WTC11 (cell line): ENCODE results near the gene SLC29A1. TPM values are rescaled to one million over a fixed set of nuclear protein-coding genes. Genes with fewer than 3 reads are reported as not detected.

ENCODE experiments used
- ATAC-seq: fragments of 200-7000 bp; cut with Tn5 transposase; 2 replicates; pipeline ENCODE4 v1.10.0; 2021; ENCODE audit warnings: mild to moderate bottlenecking, moderate library complexity
- CTCF ChIA-PET: fragments of 300-600 bp; sonication (Branson Sonifier 250); formaldehyde crosslinking; loops from one replicate; lab custom pipeline; 2021; ENCODE audit warnings: antibody characterized with exemption; lab: Charles Lee
- POLR2A ChIA-PET: fragments of 350-600 bp; sonication (Branson Sonifier 250); formaldehyde crosslinking; loops from one replicate; lab custom pipeline; 2021; ENCODE audit warnings: antibody characterized with exemption; lab: Charles Lee
- DNase-seq: peaks from one replicate; pipeline ENCODE4 v3.0.0; 2021; ENCODE audit warnings: low spot score
- H3K27ac Mint-ChIP-seq: 2 replicates; pipeline ENCODE4 v1.8.0; 2021; ENCODE audit warnings: mixed read lengths
- H3K27me3 Mint-ChIP-seq: 2 replicates; pipeline ENCODE4 v1.8.0; 2021; ENCODE audit warnings: low read depth, mild to moderate bottlenecking, moderate library complexity, mixed read lengths
- H3K36me3 Mint-ChIP-seq: 2 replicates; pipeline ENCODE4 v1.8.0; 2021; ENCODE audit warnings: mixed read lengths
- H3K4me1 Mint-ChIP-seq: 2 replicates; pipeline ENCODE4 v1.8.0; 2022; ENCODE audit warnings: mixed read lengths
- H3K4me3 Mint-ChIP-seq: 2 replicates; pipeline ENCODE4 v1.8.0; 2021; ENCODE audit warnings: mild to moderate bottlenecking, moderate library complexity, mixed read lengths
- H3K9me3 Mint-ChIP-seq: 2 replicates; pipeline ENCODE4 v1.8.0; 2021; ENCODE audit warnings: mixed read lengths
- ESRRA ChIP-seq: sonication (generic); formaldehyde crosslinking; IDR thresholded peaks from 2 replicates; pipeline ENCODE4 v1.8.1; 2022; ENCODE audit warnings: mild to moderate bottlenecking, missing genetic modification reagents, borderline replicate concordance
- ETV6 ChIP-seq: sonication (generic); formaldehyde crosslinking; IDR thresholded peaks from 2 replicates; pipeline ENCODE4 v1.8.1; 2022; ENCODE audit warnings: mild to moderate bottlenecking, missing genetic modification reagents
- FOXP4 ChIP-seq: sonication (generic); formaldehyde crosslinking; IDR thresholded peaks from 2 replicates; pipeline ENCODE4 v1.8.0; 2022; ENCODE audit warnings: mild to moderate bottlenecking, missing genetic modification reagents
- IRF2 ChIP-seq: sonication (generic); formaldehyde crosslinking; IDR thresholded peaks from 2 replicates; pipeline ENCODE4 v1.8.0; 2022; ENCODE audit warnings: low read depth, missing genetic modification reagents, borderline replicate concordance
- JAZF1 ChIP-seq: fragments of 250-450 bp; sonication (Bioruptor Pico); IDR thresholded peaks from 2 replicates; pipeline ENCODE4 v1.9.0; 2021; ENCODE audit warnings: moderate library complexity, mild to moderate bottlenecking, inconsistent platforms
- NR1H2 ChIP-seq: sonication (generic); formaldehyde crosslinking; IDR thresholded peaks from 2 replicates; pipeline ENCODE4 v1.9.0; 2021; ENCODE audit warnings: mild to moderate bottlenecking, moderate library complexity, missing genetic modification reagents
- OVOL2 ChIP-seq: fragments of 250-450 bp; sonication (Bioruptor Pico); IDR thresholded peaks from 2 replicates; pipeline ENCODE4 v1.9.0; 2021; ENCODE audit warnings: mild to moderate bottlenecking, borderline replicate concordance
- PRRX2 ChIP-seq: fragments of 250-450 bp; sonication (Bioruptor Pico); IDR thresholded peaks from 2 replicates; pipeline ENCODE4 v1.8.0; 2021; ENCODE audit warnings: mild to moderate bottlenecking
- RORB ChIP-seq: fragments of 250-450 bp; sonication (Bioruptor Pico); IDR thresholded peaks from 2 replicates; pipeline ENCODE4 v1.9.0; 2021; ENCODE audit warnings: mild to moderate bottlenecking
- SMAD3 ChIP-seq: sonication (generic); formaldehyde crosslinking; IDR thresholded peaks from 2 replicates; pipeline ENCODE4 v1.8.0; 2022; ENCODE audit warnings: missing genetic modification reagents, mild to moderate bottlenecking, borderline replicate concordance
- SOX15 ChIP-seq: fragments of 250-450 bp; sonication (Bioruptor Pico); IDR thresholded peaks from 2 replicates; pipeline ENCODE4 v1.9.0; 2021; ENCODE audit warnings: mild to moderate bottlenecking
- TEAD1 ChIP-seq: sonication (generic); formaldehyde crosslinking; IDR thresholded peaks from 2 replicates; pipeline ENCODE4 v1.8.0; 2022; ENCODE audit warnings: mild to moderate bottlenecking, missing genetic modification reagents
- TEAD4 ChIP-seq: sonication (generic); formaldehyde crosslinking; IDR thresholded peaks from 2 replicates; pipeline ENCODE4 v1.8.0; 2022; ENCODE audit warnings: mild to moderate bottlenecking, missing genetic modification reagents
- TP53 ChIP-seq: sonication (generic); formaldehyde crosslinking; IDR thresholded peaks from 2 replicates; pipeline ENCODE4 v1.8.1; 2023; ENCODE audit warnings: mild to moderate bottlenecking, missing genetic modification reagents
- USF1 ChIP-seq: sonication (generic); formaldehyde crosslinking; IDR thresholded peaks from 2 replicates; pipeline ENCODE4 v1.8.0; 2022; ENCODE audit warnings: mild to moderate bottlenecking, missing genetic modification reagents
- ZNF263 ChIP-seq: sonication (generic); formaldehyde crosslinking; IDR thresholded peaks from 2 replicates; pipeline ENCODE4 v1.8.1; 2022; ENCODE audit warnings: low read depth, mild to moderate bottlenecking, moderate library complexity, missing genetic modification reagents
- ZNF416 ChIP-seq: fragments of 250-450 bp; sonication (Bioruptor Pico); IDR thresholded peaks from 2 replicates; pipeline ENCODE4 v1.9.0; 2021; ENCODE audit warnings: mild to moderate bottlenecking, inconsistent platforms
- ZNF423 ChIP-seq: fragments of 250-450 bp; sonication (Bioruptor Pico); IDR thresholded peaks from 2 replicates; pipeline ENCODE4 v2.1.2; 2022; ENCODE audit warnings: mild to moderate bottlenecking, moderate library complexity
- total RNA-seq: library from RNA; stranded (reverse); gene quantifications from 3 replicates; pipeline ENCODE4 v1.2.3, GENCODE V29; 2021
- TF ChIP-seq, protein P1 (sequence below): fragments of 200-600 bp; IDR thresholded peaks from 2 replicates; pipeline ENCODE4 v1.8.0; 2022; ENCODE audit warnings: antibody characterized with exemption
- TF ChIP-seq, protein P2 (sequence below): sonication (generic); formaldehyde crosslinking; IDR thresholded peaks from 2 replicates; pipeline ENCODE4 v1.8.0; 2023; ENCODE audit warnings: missing genetic modification reagents
- TF ChIP-seq, protein P3 (sequence below): sonication (generic); formaldehyde crosslinking; IDR thresholded peaks from 2 replicates; pipeline ENCODE4 v1.8.1; 2022; ENCODE audit warnings: mild to moderate bottlenecking, missing genetic modification reagents, moderate library complexity, borderline replicate concordance
- TF ChIP-seq, protein P4 (sequence below): fragments of 250-450 bp; sonication (Bioruptor Pico); IDR thresholded peaks from 2 replicates; pipeline ENCODE4 v1.9.0; 2021; ENCODE audit warnings: mild to moderate bottlenecking
- TF ChIP-seq, protein P5 (sequence below): fragments of 250-450 bp; sonication (Bioruptor Pico); IDR thresholded peaks from 2 replicates; pipeline ENCODE4 v1.8.0; 2021; ENCODE audit warnings: mild to moderate bottlenecking
- TF ChIP-seq, protein P6 (sequence below): fragments of 250-450 bp; sonication (Bioruptor Pico); IDR thresholded peaks from 2 replicates; pipeline ENCODE4 v1.9.0; 2021; ENCODE audit warnings: moderate library complexity, mild to moderate bottlenecking, inconsistent platforms, borderline replicate concordance
- TF ChIP-seq, protein P7 (sequence below): sonication (generic); formaldehyde crosslinking; IDR thresholded peaks from 2 replicates; pipeline ENCODE4 v1.8.0; 2022; ENCODE audit warnings: mild to moderate bottlenecking, missing genetic modification reagents

SLC29A1 gene
- total RNA-seq, 1 experiment from 2014 or later: 139 TPM

- DNase-seq (no peak), ATAC-seq (no peak)
- Mint-ChIP-seq H3K9me3 (no peaks in the 10 kb centered on the region), H3K27ac (no peak overlapping the region), H3K27me3 (peaks cover 8% of the 10 kb centered on the region), H3K4me3 (no peak overlapping the region), H3K4me1 (peaks cover 41% of the 10 kb centered on the region), H3K36me3 (no peaks in the 10 kb centered on the region)
- POLR2A ChIA-PET: no interaction called here
- CTCF ChIA-PET: interaction anchor here (1.5 kb wide), 1 partner anchor 34 kb away, joined by 4 read pairs; the partner anchor contains the start of gene SLC29A1
- TF ChIP-seq, protein P1, sequence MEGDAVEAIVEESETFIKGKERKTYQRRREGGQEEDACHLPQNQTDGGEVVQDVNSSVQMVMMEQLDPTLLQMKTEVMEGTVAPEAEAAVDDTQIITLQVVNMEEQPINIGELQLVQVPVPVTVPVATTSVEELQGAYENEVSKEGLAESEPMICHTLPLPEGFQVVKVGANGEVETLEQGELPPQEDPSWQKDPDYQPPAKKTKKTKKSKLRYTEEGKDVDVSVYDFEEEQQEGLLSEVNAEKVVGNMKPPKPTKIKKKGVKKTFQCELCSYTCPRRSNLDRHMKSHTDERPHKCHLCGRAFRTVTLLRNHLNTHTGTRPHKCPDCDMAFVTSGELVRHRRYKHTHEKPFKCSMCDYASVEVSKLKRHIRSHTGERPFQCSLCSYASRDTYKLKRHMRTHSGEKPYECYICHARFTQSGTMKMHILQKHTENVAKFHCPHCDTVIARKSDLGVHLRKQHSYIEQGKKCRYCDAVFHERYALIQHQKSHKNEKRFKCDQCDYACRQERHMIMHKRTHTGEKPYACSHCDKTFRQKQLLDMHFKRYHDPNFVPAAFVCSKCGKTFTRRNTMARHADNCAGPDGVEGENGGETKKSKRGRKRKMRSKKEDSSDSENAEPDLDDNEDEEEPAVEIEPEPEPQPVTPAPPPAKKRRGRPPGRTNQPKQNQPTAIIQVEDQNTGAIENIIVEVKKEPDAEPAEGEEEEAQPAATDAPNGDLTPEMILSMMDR: no peak
- no peak for TF ChIP-seq IRF2
- no peak for TF ChIP-seq ETV6 (CRISPR knock-in tag)
- no peak for TF ChIP-seq TEAD4 (CRISPR knock-in tag)
- no peak for TF ChIP-seq ZNF416 (CRISPR knock-in tag)
- no peak for TF ChIP-seq TP53 (CRISPR knock-in tag)
- TF ChIP-seq, protein P2, sequence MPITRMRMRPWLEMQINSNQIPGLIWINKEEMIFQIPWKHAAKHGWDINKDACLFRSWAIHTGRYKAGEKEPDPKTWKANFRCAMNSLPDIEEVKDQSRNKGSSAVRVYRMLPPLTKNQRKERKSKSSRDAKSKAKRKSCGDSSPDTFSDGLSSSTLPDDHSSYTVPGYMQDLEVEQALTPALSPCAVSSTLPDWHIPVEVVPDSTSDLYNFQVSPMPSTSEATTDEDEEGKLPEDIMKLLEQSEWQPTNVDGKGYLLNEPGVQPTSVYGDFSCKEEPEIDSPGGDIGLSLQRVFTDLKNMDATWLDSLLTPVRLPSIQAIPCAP (CRISPR knock-in tag): no peak
- TF ChIP-seq FOXP4 (CRISPR knock-in tag): no peak
These were observed 34.6 kb upstream of the SLC29A1 start for GRCh38 chr6:44188819-44189218.

DNA sequence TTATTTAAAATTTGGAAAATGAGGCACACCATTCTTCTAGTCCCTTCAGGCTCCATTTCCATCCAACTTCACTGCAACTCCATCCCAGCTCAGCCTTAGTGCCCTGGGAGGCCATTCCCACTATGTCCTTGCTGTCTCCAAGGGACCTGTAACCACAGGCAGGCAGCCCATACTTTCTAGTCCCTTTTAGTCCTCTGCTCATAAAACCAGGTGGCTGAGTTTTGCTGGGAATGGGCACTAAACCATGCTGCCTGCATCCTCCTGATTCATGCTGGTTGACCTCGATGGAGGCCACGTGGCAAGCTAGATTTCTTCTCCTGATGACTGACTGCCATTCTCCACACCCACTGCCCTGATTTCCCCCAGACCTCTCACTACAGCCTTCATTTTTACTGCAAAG lies 34.1 kb upstream of the SLC29A1 start:
- Mint-ChIP-seq H3K27ac (no peak overlapping the region), H3K27me3 (peaks cover 8% of the 10 kb centered on the region), H3K9me3 (no peaks in the 10 kb centered on the region), H3K4me1 (peaks cover 38% of the 10 kb centered on the region)
- ChIA-PET POLR2A (interaction anchor here (0.6 kb wide), 1 partner anchor 16 kb away, joined by 3 read pairs; no protein-coding TSS in a partner anchor), CTCF (interaction anchor here (0.5 to 1.5 kb wide), 5 partner anchors 15 to 67 kb away, joined by 3 to 6 read pairs (median 4); partner anchors contain the start of gene SLC29A1)
- DNase-seq: no peak
- TF ChIP-seq ZNF263 (CRISPR knock-in tag): no peak
- TF ChIP-seq, protein P3, sequence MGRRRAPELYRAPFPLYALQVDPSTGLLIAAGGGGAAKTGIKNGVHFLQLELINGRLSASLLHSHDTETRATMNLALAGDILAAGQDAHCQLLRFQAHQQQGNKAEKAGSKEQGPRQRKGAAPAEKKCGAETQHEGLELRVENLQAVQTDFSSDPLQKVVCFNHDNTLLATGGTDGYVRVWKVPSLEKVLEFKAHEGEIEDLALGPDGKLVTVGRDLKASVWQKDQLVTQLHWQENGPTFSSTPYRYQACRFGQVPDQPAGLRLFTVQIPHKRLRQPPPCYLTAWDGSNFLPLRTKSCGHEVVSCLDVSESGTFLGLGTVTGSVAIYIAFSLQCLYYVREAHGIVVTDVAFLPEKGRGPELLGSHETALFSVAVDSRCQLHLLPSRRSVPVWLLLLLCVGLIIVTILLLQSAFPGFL: no peak
- TF ChIP-seq, protein P4, sequence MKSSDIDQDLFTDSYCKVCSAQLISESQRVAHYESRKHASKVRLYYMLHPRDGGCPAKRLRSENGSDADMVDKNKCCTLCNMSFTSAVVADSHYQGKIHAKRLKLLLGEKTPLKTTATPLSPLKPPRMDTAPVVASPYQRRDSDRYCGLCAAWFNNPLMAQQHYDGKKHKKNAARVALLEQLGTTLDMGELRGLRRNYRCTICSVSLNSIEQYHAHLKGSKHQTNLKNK (CRISPR knock-in tag): no peak
- no peak for TF ChIP-seq NR1H2 (CRISPR knock-in tag)
- TF ChIP-seq USF1 (CRISPR knock-in tag): no peak
- no peak for TF ChIP-seq ZNF423 (CRISPR knock-in tag)
- TF ChIP-seq RORB: no peak
- TF ChIP-seq OVOL2: no peak
- TF ChIP-seq, protein P5, sequence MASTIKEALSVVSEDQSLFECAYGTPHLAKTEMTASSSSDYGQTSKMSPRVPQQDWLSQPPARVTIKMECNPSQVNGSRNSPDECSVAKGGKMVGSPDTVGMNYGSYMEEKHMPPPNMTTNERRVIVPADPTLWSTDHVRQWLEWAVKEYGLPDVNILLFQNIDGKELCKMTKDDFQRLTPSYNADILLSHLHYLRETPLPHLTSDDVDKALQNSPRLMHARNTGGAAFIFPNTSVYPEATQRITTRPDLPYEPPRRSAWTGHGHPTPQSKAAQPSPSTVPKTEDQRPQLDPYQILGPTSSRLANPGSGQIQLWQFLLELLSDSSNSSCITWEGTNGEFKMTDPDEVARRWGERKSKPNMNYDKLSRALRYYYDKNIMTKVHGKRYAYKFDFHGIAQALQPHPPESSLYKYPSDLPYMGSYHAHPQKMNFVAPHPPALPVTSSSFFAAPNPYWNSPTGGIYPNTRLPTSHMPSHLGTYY (CRISPR knock-in tag): no peak
- no peak for TF ChIP-seq SMAD3
- no peak for TF ChIP-seq TEAD1 (CRISPR knock-in tag)
- no peak for TF ChIP-seq JAZF1 (CRISPR knock-in tag)
- TF ChIP-seq PRRX2 (CRISPR knock-in tag): no peak
- no peak for TF ChIP-seq SOX15 (CRISPR knock-in tag)
- TF ChIP-seq ESRRA (CRISPR knock-in tag): no peak
- TF ChIP-seq, protein P6, sequence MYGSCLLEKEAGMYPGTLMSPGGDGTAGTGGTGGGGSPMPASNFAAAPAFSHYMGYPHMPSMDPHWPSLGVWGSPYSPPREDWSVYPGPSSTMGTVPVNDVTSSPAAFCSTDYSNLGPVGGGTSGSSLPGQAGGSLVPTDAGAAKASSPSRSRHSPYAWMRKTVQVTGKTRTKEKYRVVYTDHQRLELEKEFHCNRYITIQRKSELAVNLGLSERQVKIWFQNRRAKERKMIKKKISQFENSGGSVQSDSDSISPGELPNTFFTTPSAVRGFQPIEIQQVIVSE (CRISPR knock-in tag): no peak
- TF ChIP-seq, protein P7, sequence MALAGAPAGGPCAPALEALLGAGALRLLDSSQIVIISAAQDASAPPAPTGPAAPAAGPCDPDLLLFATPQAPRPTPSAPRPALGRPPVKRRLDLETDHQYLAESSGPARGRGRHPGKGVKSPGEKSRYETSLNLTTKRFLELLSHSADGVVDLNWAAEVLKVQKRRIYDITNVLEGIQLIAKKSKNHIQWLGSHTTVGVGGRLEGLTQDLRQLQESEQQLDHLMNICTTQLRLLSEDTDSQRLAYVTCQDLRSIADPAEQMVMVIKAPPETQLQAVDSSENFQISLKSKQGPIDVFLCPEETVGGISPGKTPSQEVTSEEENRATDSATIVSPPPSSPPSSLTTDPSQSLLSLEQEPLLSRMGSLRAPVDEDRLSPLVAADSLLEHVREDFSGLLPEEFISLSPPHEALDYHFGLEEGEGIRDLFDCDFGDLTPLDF (CRISPR knock-in tag): no peak
- TF ChIP-seq TEAD4 (CRISPR knock-in tag): no peak
- TF ChIP-seq, all 79 proteins: peak for 0
- ATAC-seq: no peak
- Mint-ChIP-seq H3K36me3 (no peaks in the 10 kb centered on the region), H3K4me3 (no peak overlapping the region)
